Measurements from ENCODE around the gene DCST2. TPM values are rescaled to one million over a fixed set of nuclear protein-coding genes. Genes with fewer than 3 reads are reported as not detected.

Gene DCST2
- total and polyA plus RNA-seq, 9 of the 15 experiments (the other 6 are each of a cell fraction or from before 2014, with no cell fraction given): 0.09 to 0.49 (median 0.11) TPM; not detected in 3

DNA sequence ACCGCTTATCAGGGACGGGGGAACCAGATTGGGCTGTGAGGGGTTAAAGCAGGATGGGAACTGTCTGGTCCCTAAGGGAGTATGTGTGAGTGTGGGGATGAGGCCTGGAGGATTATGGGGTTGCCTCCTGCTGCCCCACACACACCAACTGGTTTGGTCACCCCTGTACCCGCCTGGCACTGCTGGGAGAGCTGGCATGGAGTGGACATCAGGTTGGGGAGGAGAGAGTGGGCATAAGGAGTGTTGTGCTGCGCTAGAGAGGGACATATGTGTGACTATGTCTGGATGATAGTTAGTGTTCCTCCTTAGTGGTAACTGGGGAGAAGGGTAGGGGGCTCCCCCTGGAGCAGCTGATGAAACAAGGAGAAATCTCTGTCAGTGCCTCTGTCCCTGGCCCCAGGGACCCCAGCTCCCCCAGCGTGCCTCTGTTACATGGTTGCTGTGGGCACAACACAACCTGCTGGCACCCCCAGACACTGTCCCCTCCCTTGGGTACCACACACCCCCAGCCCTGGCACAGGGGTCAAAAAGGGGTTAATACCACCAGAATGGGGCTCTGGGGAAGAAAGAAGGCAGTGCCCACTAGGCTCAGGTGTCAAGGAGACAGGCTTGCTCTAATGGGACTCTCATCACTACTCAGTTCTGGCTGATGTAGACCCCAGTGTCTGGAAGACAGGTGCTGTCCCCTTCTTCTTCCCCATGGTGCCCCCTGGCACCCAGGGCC lies 29.1 kb downstream of the DCST2 start (continued):
- TF ChIP-seq MED1 (CRISPR knock-in tag; IDR thresholded peaks at IDR 0.05; ENCODE audit: borderline replicate concordance) (no peak), NR4A1 (CRISPR knock-in tag; IDR thresholded peaks at IDR 0.05) (no peak), NR4A1 (tag; IDR thresholded peaks at IDR 0.05) (no peak), TAF7 (tag; IDR thresholded peaks at IDR 0.05) (no peak), PURB (CRISPR knock-in tag; IDR thresholded peaks at IDR 0.05; ENCODE audit: low read depth) (no peak), ZNF282 (CRISPR knock-in tag; IDR thresholded peaks at IDR 0.05) (no peak), BRF1 (IDR thresholded peaks at IDR 0.05; ENCODE audit: borderline replicate concordance, extremely low read depth, insufficient read length) (no peak), ZBED1 (IDR thresholded peaks at IDR 0.05) (no peak), SRSF7 (optimal IDR thresholded peaks at IDR 0.05; ENCODE audit: low read depth, low read length) (no peak), EWSR1 (IDR thresholded peaks at IDR 0.05; ENCODE audit: borderline replicate concordance, low read depth, partially characterized antibody) (no peak), ZNF586 (CRISPR knock-in tag; conservative IDR thresholded peaks at IDR 0.05) (no peak)
- TF ChIP-seq, protein P1, sequence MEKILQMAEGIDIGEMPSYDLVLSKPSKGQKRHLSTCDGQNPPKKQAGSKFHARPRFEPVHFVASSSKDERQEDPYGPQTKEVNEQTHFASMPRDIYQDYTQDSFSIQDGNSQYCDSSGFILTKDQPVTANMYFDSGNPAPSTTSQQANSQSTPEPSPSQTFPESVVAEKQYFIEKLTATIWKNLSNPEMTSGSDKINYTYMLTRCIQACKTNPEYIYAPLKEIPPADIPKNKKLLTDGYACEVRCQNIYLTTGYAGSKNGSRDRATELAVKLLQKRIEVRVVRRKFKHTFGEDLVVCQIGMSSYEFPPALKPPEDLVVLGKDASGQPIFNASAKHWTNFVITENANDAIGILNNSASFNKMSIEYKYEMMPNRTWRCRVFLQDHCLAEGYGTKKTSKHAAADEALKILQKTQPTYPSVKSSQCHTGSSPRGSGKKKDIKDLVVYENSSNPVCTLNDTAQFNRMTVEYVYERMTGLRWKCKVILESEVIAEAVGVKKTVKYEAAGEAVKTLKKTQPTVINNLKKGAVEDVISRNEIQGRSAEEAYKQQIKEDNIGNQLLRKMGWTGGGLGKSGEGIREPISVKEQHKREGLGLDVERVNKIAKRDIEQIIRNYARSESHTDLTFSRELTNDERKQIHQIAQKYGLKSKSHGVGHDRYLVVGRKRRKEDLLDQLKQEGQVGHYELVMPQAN (IDR thresholded peaks at IDR 0.05; ENCODE audit: borderline replicate concordance): no peak
- TF ChIP-seq, protein P2, sequence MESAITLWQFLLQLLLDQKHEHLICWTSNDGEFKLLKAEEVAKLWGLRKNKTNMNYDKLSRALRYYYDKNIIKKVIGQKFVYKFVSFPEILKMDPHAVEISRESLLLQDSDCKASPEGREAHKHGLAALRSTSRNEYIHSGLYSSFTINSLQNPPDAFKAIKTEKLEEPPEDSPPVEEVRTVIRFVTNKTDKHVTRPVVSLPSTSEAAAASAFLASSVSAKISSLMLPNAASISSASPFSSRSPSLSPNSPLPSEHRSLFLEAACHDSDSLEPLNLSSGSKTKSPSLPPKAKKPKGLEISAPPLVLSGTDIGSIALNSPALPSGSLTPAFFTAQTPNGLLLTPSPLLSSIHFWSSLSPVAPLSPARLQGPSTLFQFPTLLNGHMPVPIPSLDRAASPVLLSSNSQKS (CRISPR knock-in tag; IDR thresholded peaks at IDR 0.05): no peak
- TF ChIP-seq, protein P3, sequence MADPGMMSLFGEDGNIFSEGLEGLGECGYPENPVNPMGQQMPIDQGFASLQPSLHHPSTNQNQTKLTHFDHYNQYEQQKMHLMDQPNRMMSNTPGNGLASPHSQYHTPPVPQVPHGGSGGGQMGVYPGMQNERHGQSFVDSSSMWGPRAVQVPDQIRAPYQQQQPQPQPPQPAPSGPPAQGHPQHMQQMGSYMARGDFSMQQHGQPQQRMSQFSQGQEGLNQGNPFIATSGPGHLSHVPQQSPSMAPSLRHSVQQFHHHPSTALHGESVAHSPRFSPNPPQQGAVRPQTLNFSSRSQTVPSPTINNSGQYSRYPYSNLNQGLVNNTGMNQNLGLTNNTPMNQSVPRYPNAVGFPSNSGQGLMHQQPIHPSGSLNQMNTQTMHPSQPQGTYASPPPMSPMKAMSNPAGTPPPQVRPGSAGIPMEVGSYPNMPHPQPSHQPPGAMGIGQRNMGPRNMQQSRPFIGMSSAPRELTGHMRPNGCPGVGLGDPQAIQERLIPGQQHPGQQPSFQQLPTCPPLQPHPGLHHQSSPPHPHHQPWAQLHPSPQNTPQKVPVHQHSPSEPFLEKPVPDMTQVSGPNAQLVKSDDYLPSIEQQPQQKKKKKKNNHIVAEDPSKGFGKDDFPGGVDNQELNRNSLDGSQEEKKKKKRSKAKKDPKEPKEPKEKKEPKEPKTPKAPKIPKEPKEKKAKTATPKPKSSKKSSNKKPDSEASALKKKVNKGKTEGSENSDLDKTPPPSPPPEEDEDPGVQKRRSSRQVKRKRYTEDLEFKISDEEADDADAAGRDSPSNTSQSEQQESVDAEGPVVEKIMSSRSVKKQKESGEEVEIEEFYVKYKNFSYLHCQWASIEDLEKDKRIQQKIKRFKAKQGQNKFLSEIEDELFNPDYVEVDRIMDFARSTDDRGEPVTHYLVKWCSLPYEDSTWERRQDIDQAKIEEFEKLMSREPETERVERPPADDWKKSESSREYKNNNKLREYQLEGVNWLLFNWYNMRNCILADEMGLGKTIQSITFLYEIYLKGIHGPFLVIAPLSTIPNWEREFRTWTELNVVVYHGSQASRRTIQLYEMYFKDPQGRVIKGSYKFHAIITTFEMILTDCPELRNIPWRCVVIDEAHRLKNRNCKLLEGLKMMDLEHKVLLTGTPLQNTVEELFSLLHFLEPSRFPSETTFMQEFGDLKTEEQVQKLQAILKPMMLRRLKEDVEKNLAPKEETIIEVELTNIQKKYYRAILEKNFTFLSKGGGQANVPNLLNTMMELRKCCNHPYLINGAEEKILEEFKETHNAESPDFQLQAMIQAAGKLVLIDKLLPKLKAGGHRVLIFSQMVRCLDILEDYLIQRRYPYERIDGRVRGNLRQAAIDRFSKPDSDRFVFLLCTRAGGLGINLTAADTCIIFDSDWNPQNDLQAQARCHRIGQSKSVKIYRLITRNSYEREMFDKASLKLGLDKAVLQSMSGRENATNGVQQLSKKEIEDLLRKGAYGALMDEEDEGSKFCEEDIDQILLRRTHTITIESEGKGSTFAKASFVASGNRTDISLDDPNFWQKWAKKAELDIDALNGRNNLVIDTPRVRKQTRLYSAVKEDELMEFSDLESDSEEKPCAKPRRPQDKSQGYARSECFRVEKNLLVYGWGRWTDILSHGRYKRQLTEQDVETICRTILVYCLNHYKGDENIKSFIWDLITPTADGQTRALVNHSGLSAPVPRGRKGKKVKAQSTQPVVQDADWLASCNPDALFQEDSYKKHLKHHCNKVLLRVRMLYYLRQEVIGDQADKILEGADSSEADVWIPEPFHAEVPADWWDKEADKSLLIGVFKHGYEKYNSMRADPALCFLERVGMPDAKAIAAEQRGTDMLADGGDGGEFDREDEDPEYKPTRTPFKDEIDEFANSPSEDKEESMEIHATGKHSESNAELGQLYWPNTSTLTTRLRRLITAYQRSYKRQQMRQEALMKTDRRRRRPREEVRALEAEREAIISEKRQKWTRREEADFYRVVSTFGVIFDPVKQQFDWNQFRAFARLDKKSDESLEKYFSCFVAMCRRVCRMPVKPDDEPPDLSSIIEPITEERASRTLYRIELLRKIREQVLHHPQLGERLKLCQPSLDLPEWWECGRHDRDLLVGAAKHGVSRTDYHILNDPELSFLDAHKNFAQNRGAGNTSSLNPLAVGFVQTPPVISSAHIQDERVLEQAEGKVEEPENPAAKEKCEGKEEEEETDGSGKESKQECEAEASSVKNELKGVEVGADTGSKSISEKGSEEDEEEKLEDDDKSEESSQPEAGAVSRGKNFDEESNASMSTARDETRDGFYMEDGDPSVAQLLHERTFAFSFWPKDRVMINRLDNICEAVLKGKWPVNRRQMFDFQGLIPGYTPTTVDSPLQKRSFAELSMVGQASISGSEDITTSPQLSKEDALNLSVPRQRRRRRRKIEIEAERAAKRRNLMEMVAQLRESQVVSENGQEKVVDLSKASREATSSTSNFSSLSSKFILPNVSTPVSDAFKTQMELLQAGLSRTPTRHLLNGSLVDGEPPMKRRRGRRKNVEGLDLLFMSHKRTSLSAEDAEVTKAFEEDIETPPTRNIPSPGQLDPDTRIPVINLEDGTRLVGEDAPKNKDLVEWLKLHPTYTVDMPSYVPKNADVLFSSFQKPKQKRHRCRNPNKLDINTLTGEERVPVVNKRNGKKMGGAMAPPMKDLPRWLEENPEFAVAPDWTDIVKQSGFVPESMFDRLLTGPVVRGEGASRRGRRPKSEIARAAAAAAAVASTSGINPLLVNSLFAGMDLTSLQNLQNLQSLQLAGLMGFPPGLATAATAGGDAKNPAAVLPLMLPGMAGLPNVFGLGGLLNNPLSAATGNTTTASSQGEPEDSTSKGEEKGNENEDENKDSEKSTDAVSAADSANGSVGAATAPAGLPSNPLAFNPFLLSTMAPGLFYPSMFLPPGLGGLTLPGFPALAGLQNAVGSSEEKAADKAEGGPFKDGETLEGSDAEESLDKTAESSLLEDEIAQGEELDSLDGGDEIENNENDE (IDR thresholded peaks at IDR 0.05; ENCODE audit: low read depth, low read length): no peak

Measured in K562 (cell line).